ENCODE data around the gene ADD2.

ADD2 gene

GRCh38 chr2:70697603-70698383 lies 70.2 kb downstream of the ADD2 start:
- DNase-seq = no peak

GRCh38 chr2:70696142-70696541 lies 71.9 kb downstream of the ADD2 start:
- DNase-seq = no peak

- DNase-seq = no peak
Measured at GRCh38 chr2:70692256-70692655, 75.7 kb downstream of the ADD2 start.

- no peak for DNase-seq
Measured at GRCh38 chr2:70691497-70692140, 76.4 kb downstream of the ADD2 start.

- DNase-seq = no peak
Measured at GRCh38 chr2:70690846-70691245, 77.2 kb downstream of the ADD2 start.

GRCh38 chr2:70688427-70688826 lies 79.6 kb downstream of the ADD2 start:
- DNase-seq = no peak

- no peak for DNase-seq
Measured at GRCh38 chr2:70687461-70687795, 80.6 kb downstream of the ADD2 start.

GRCh38 chr2:70686577-70687460 lies 81.2 kb downstream of the ADD2 start:
- DNase-seq = peak; percentile 3

GRCh38 chr2:70685771-70686171 lies 82.2 kb downstream of the ADD2 start:
- no peak for DNase-seq

- peak; percentile 37 for DNase-seq
Measured at GRCh38 chr2:70684846-70685622, 83.0 kb downstream of the ADD2 start.

- no peak for DNase-seq
Measured at GRCh38 chr2:70683455-70683854, 84.5 kb downstream of the ADD2 start.

GRCh38 chr2:70680735-70681134 lies 87.3 kb downstream of the ADD2 start:
- DNase-seq = no peak

GRCh38 chr2:70679259-70679658 lies 88.7 kb downstream of the ADD2 start:
- no peak for DNase-seq

GRCh38 chr2:70678576-70679143 lies 89.3 kb downstream of the ADD2 start:
- DNase-seq = peak; percentile 41

- DNase-seq = no peak
Measured at GRCh38 chr2:70676301-70677035, 91.5 kb downstream of the ADD2 start.

GRCh38 chr2:70675862-70676261 lies 92.1 kb downstream of the ADD2 start:
- DNase-seq = no peak

GRCh38 chr2:70674636-70675430 lies 93.2 kb downstream of the ADD2 start:
- no peak for DNase-seq

GRCh38 chr2:70673041-70673647 lies 94.9 kb downstream of the ADD2 start:
- DNase-seq = no peak

GRCh38 chr2:70671092-70671675 lies 96.8 kb downstream of the ADD2 start:
- no peak for DNase-seq

- no peak for DNase-seq
Measured at GRCh38 chr2:70670626-70671025, 97.4 kb downstream of the ADD2 start.
